ENCODE measurements around the gene IDH3A. TPM values are rescaled to one million over a fixed set of nuclear protein-coding genes. Genes with fewer than 3 reads are reported as not detected.
"Not testable (repeated sequence)": the region's sequence is repeated elsewhere in the genome, so short reads cannot be mapped to it uniquely, and the experiment has no call there.

IDH3A gene
- total RNA-seq, 1 experiment from 2014 or later, result 74.8 TPM

- DNase-seq (ENCODE audit: low read depth), result peak; percentile 41
Observed at GRCh38 chr15:78129077-78129750, 19.9 kb upstream of the IDH3A start.

- no peak for DNase-seq (ENCODE audit: low read depth)
Observed at GRCh38 chr15:78129751-78130287, 19.3 kb upstream of the IDH3A start.

- no peak for DNase-seq (ENCODE audit: low read depth)
Observed at GRCh38 chr15:78130466-78131294, 18.5 kb upstream of the IDH3A start.

- peak; percentile 36 for DNase-seq (ENCODE audit: low read depth)
Observed at GRCh38 chr15:78131295-78132061, 17.7 kb upstream of the IDH3A start, which contains the start of gene CIB2. Gene CIB2 (minus strand): TSS chr15:78131445. CDS start chr15:78131215, 230 bp downstream.

- DNase-seq (ENCODE audit: low read depth), result no peak
Observed at GRCh38 chr15:78133801-78134200, 15.4 kb upstream of the IDH3A start.

GRCh38 chr15:78139578-78139977 lies 9.6 kb upstream of the IDH3A start:
- DNase-seq (ENCODE audit: low read depth), result no peak

- DNase-seq (ENCODE audit: low read depth), result no peak
Observed at GRCh38 chr15:78140292-78140691, 8.9 kb upstream of the IDH3A start.

- no peak for DNase-seq (ENCODE audit: low read depth)
Observed at GRCh38 chr15:78142332-78142731, 6.8 kb upstream of the IDH3A start.

- peak; percentile 30 for DNase-seq (ENCODE audit: low read depth)
Observed at GRCh38 chr15:78146425-78147154, 2.6 kb upstream of the IDH3A start.

- no peak for DNase-seq (ENCODE audit: low read depth)
Observed at GRCh38 chr15:78147566-78147965, 1.6 kb upstream of the IDH3A start.

- DNase-seq (ENCODE audit: low read depth), result no peak
Observed at GRCh38 chr15:78148392-78149067, 632 bp upstream of the IDH3A start.

- DNase-seq (ENCODE audit: low read depth), result peak; percentile 13
Observed at GRCh38 chr15:78149805-78150751, 916 bp downstream of the IDH3A start.

GRCh38 chr15:78151075-78151474 lies 1.9 kb downstream of the IDH3A start:
- not testable (repeated sequence) for DNase-seq (ENCODE audit: low read depth)

GRCh38 chr15:78154955-78155354 lies 5.8 kb downstream of the IDH3A start:
- no peak for DNase-seq (ENCODE audit: low read depth)

- no peak for DNase-seq (ENCODE audit: low read depth)
Observed at GRCh38 chr15:78155355-78155939, 6.3 kb downstream of the IDH3A start.

GRCh38 chr15:78156653-78157052 lies 7.5 kb downstream of the IDH3A start:
- DNase-seq (ENCODE audit: low read depth), result no peak

GRCh38 chr15:78157203-78157602 lies 8.0 kb downstream of the IDH3A start:
- no peak for DNase-seq (ENCODE audit: low read depth)

- no peak for DNase-seq (ENCODE audit: low read depth)
Observed at GRCh38 chr15:78159395-78159794, 10.2 kb downstream of the IDH3A start.

- no peak for DNase-seq (ENCODE audit: low read depth)
Observed at GRCh38 chr15:78162038-78162437, 12.9 kb downstream of the IDH3A start.
